HEK293 (cell line): ENCODE measurements around the gene MAGEL2.
"Not testable (repeated sequence)": the region's sequence is repeated elsewhere in the genome, so short reads cannot be mapped to it uniquely, and the experiment has no call there.

Experiments
- CTCF ChIA-PET: fragments of 350-600 bp; formaldehyde crosslinking; extraction: SDS; loops from one replicate; lab custom pipeline; 2021; ENCODE audit warnings: antibody characterized with exemption; lab: Yijun Ruan, JAX
- POLR2A ChIA-PET: fragments of 300-600 bp; formaldehyde crosslinking; extraction: SDS; loops from one replicate; lab custom pipeline; 2020; ENCODE audit warnings: antibody characterized with exemption, inconsistent platforms; lab: Yijun Ruan, JAX
- H3K27ac ChIP-seq: fragments of 200-500 bp; sonication (Bioruptor generic); 2 replicates; pipeline ENCODE4 v1.5.1; 2014; ENCODE audit warnings: low read depth, low read length, control low read depth, inconsistent platforms; ENCODE audit errors: extremely low read depth
- H3K36me3 ChIP-seq, 2 experiments: fragments of 200-500 bp in 1 of 2; sonication (Bioruptor generic) in 1 of 2; 1 replicate in 1 of 2; 2 replicates in 1 of 2; pipeline ENCODE4 v1.5.1; 2014 to 2017; ENCODE audit warnings: inconsistent platforms in 2 of 2, low read length in 2 of 2; ENCODE audit not compliant: control insufficient read depth in 2 of 2, insufficient read depth in 1 of 2
- H3K4me1 ChIP-seq: fragments of 200-500 bp; sonication (Bioruptor generic); 2 replicates; pipeline ENCODE4 v1.5.1; 2014; ENCODE audit warnings: mild to moderate bottlenecking, low read length, inconsistent platforms; ENCODE audit not compliant: control insufficient read depth, insufficient read depth
- H3K4me3 ChIP-seq: 2 replicates; pipeline ENCODE4 v1.5.1; 2011; ENCODE audit warnings: low read depth, mild to moderate bottlenecking, control low read depth, low read length, moderate library complexity
- H3K9me3 ChIP-seq: fragments of 200-500 bp; sonication (Bioruptor generic); 2 replicates; pipeline ENCODE4 v1.5.1; 2014; ENCODE audit warnings: low read depth, low read length, inconsistent platforms; ENCODE audit not compliant: control insufficient read depth, insufficient read depth
- BCL11A ChIP-seq: fragments of 450-650 bp; formaldehyde crosslinking; IDR thresholded peaks from 2 replicates; pipeline ENCODE4 v1.5.1; 2016; ENCODE audit warnings: low read depth, missing biosample characterization, missing genetic modification characterization
- HOXD13 ChIP-seq: sonication (generic); formaldehyde crosslinking; IDR thresholded peaks from 2 replicates; pipeline ENCODE4 v1.8.0; 2022; ENCODE audit warnings: missing genetic modification reagents, borderline replicate concordance
- OVOL3 ChIP-seq: fragments of 450-650 bp; formaldehyde crosslinking; IDR thresholded peaks from 2 replicates; pipeline ENCODE4 v1.5.1; 2016; ENCODE audit warnings: missing biosample characterization, missing genetic modification characterization
- SP3 ChIP-seq: fragments of 450-650 bp; formaldehyde crosslinking; IDR thresholded peaks from 2 replicates; pipeline ENCODE4 v1.5.1; 2016; ENCODE audit warnings: missing biosample characterization, missing genetic modification characterization
- WT1 ChIP-seq: fragments of 450-650 bp; formaldehyde crosslinking; IDR thresholded peaks from 2 replicates; pipeline ENCODE4 v1.5.1; 2016; ENCODE audit warnings: missing biosample characterization, missing genetic modification characterization
- ZFP69B ChIP-seq: fragments of 450-650 bp; formaldehyde crosslinking; IDR thresholded peaks from 2 replicates; pipeline ENCODE4 v1.5.1; 2016; ENCODE audit warnings: missing biosample characterization, missing genetic modification characterization
- ZNF335 ChIP-seq: fragments of 450-650 bp; formaldehyde crosslinking; conservative IDR thresholded peaks from 2 replicates; pipeline ENCODE4 v1.5.1; 2016; ENCODE audit warnings: missing biosample characterization, missing genetic modification characterization
- ZNF350 ChIP-seq: fragments of 450-650 bp; formaldehyde crosslinking; IDR thresholded peaks from 2 replicates; pipeline ENCODE4 v1.5.0; 2017; ENCODE audit warnings: missing biosample characterization, mild to moderate bottlenecking, missing genetic modification characterization
- ZNF433 ChIP-seq: fragments of 450-650 bp; formaldehyde crosslinking; IDR thresholded peaks from 2 replicates; pipeline ENCODE4 v1.5.1; 2016; ENCODE audit warnings: missing biosample characterization, missing genetic modification characterization, low read depth
- ZNF555 ChIP-seq: fragments of 450-650 bp; formaldehyde crosslinking; conservative IDR thresholded peaks from 2 replicates; pipeline ENCODE4 v1.5.1; 2017; ENCODE audit warnings: missing biosample characterization, mild to moderate bottlenecking, missing genetic modification characterization, inconsistent platforms
- ZNF561 ChIP-seq: fragments of 450-650 bp; IDR thresholded peaks from 2 replicates; pipeline ENCODE4 v1.5.1; 2018; ENCODE audit warnings: missing biosample characterization, missing genetic modification characterization, borderline replicate concordance
- ZNF624 ChIP-seq: fragments of 450-650 bp; formaldehyde crosslinking; IDR thresholded peaks from 2 replicates; pipeline ENCODE4 v1.5.1; 2017; ENCODE audit warnings: missing biosample characterization, missing genetic modification characterization
- ZNF747 ChIP-seq: fragments of 450-650 bp; formaldehyde crosslinking; IDR thresholded peaks from 2 replicates; pipeline ENCODE4 v1.5.1; 2016; ENCODE audit warnings: missing biosample characterization, missing genetic modification characterization
- TF ChIP-seq, protein P1 (sequence below): fragments of 450-650 bp; formaldehyde crosslinking; IDR thresholded peaks from 2 replicates; pipeline ENCODE4 v1.5.1; 2016; ENCODE audit warnings: missing biosample characterization, missing genetic modification characterization, borderline replicate concordance
- TF ChIP-seq, protein P2 (sequence below): IDR thresholded peaks from 2 replicates; pipeline ENCODE4 v1.6.1; 2011; ENCODE audit warnings: mild to moderate bottlenecking, low read depth, low read length, borderline replicate concordance
- TF ChIP-seq, protein P3 (sequence below): fragments of 450-650 bp; formaldehyde crosslinking; optimal IDR thresholded peaks from 2 replicates; pipeline ENCODE3; 2016; ENCODE audit warnings: missing biosample characterization, mild to moderate bottlenecking, missing genetic modification characterization
- TF ChIP-seq, protein P4 (sequence below): fragments of 450-650 bp; formaldehyde crosslinking; IDR thresholded peaks from 2 replicates; pipeline ENCODE4 v1.5.1; 2017; ENCODE audit warnings: missing biosample characterization, mild to moderate bottlenecking, missing genetic modification characterization, moderate library complexity
- TF ChIP-seq, protein P5 (sequence below): fragments of 450-650 bp; formaldehyde crosslinking; IDR thresholded peaks from 2 replicates; pipeline ENCODE4 v1.5.1; 2016; ENCODE audit warnings: missing biosample characterization, missing genetic modification characterization
- TF ChIP-seq, protein P6 (sequence below): fragments of 450-650 bp; formaldehyde crosslinking; IDR thresholded peaks from 2 replicates; pipeline ENCODE4 v1.5.1; 2017; ENCODE audit warnings: missing biosample characterization, missing genetic modification characterization

Gene MAGEL2

DNA sequence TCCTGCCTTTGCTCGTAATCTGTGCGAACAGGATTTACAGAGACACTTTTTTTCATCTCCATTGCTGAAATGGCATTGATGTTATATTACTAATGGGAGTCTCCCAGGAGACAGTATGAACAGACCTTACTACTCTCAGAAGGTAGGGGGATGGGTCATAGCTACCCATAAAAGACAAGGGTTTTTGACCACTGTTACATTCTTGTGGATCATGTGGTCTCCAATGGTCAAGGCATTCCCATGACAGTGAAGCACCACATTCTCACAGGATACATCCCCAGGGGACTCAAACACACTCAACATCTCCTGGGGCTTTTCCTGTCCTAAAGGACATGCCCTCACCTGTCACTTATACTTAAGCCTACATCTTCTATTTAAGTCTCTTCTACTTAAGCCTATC lies 41.4 kb downstream of the MAGEL2 start (continued):
- TF ChIP-seq, protein P1, sequence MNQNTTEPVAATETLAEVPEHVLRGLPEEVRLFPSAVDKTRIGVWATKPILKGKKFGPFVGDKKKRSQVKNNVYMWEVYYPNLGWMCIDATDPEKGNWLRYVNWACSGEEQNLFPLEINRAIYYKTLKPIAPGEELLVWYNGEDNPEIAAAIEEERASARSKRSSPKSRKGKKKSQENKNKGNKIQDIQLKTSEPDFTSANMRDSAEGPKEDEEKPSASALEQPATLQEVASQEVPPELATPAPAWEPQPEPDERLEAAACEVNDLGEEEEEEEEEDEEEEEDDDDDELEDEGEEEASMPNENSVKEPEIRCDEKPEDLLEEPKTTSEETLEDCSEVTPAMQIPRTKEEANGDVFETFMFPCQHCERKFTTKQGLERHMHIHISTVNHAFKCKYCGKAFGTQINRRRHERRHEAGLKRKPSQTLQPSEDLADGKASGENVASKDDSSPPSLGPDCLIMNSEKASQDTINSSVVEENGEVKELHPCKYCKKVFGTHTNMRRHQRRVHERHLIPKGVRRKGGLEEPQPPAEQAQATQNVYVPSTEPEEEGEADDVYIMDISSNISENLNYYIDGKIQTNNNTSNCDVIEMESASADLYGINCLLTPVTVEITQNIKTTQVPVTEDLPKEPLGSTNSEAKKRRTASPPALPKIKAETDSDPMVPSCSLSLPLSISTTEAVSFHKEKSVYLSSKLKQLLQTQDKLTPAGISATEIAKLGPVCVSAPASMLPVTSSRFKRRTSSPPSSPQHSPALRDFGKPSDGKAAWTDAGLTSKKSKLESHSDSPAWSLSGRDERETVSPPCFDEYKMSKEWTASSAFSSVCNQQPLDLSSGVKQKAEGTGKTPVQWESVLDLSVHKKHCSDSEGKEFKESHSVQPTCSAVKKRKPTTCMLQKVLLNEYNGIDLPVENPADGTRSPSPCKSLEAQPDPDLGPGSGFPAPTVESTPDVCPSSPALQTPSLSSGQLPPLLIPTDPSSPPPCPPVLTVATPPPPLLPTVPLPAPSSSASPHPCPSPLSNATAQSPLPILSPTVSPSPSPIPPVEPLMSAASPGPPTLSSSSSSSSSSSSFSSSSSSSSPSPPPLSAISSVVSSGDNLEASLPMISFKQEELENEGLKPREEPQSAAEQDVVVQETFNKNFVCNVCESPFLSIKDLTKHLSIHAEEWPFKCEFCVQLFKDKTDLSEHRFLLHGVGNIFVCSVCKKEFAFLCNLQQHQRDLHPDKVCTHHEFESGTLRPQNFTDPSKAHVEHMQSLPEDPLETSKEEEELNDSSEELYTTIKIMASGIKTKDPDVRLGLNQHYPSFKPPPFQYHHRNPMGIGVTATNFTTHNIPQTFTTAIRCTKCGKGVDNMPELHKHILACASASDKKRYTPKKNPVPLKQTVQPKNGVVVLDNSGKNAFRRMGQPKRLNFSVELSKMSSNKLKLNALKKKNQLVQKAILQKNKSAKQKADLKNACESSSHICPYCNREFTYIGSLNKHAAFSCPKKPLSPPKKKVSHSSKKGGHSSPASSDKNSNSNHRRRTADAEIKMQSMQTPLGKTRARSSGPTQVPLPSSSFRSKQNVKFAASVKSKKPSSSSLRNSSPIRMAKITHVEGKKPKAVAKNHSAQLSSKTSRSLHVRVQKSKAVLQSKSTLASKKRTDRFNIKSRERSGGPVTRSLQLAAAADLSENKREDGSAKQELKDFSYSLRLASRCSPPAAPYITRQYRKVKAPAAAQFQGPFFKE (tag by site-specific recombination): no peak

DNA sequence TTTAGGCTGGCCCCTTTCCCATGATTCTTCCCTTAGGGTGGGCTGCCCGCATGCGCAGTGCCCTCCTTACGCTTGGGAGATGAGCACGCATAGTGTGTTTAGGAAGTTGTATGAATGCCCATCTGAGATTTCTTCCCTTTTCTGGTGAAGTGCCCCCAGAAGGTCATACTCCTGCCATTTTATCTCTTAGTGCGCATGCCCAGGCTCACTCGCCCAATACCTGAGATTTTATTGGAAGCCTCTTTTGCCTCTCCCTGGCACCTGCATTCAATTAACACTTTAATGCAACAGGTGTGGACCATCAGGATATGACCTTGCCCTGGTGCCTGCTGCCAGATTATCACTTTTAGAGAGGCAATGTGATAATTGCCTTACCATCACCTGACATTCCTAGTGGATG lies 45.5 kb downstream of the MAGEL2 start:
- Histone ChIP-seq H3K9me3 (no peaks in the 10 kb centered on the region), H3K36me3 (no peaks in the 10 kb centered on the region), H3K4me1 (no peaks in the 10 kb centered on the region), H3K4me3 (no peak overlapping the region), H3K27ac (no peak overlapping the region)
- TF ChIP-seq, protein P2, sequence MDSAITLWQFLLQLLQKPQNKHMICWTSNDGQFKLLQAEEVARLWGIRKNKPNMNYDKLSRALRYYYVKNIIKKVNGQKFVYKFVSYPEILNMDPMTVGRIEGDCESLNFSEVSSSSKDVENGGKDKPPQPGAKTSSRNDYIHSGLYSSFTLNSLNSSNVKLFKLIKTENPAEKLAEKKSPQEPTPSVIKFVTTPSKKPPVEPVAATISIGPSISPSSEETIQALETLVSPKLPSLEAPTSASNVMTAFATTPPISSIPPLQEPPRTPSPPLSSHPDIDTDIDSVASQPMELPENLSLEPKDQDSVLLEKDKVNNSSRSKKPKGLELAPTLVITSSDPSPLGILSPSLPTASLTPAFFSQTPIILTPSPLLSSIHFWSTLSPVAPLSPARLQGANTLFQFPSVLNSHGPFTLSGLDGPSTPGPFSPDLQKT: no peak
- TF ChIP-seq, protein P3, sequence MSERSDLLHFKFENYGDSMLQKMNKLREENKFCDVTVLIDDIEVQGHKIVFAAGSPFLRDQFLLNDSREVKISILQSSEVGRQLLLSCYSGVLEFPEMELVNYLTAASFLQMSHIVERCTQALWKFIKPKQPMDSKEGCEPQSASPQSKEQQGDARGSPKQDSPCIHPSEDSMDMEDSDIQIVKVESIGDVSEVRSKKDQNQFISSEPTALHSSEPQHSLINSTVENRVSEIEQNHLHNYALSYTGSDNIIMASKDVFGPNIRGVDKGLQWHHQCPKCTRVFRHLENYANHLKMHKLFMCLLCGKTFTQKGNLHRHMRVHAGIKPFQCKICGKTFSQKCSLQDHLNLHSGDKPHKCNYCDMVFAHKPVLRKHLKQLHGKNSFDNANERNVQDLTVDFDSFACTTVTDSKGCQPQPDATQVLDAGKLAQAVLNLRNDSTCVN (tag by site-specific recombination): no peak
- TF ChIP-seq ZNF624 (tag by site-specific recombination) (no peak), WT1 (no peak), ZNF561 (tag by site-specific recombination) (no peak), ZNF433 (tag by site-specific recombination) (no peak), OVOL3 (tag by site-specific recombination) (no peak), HOXD13 (CRISPR knock-in tag) (no peak), ZNF350 (tag by site-specific recombination) (no peak), BCL11A (tag by site-specific recombination) (no peak), ZFP69B (no peak)
- TF ChIP-seq, protein P4, sequence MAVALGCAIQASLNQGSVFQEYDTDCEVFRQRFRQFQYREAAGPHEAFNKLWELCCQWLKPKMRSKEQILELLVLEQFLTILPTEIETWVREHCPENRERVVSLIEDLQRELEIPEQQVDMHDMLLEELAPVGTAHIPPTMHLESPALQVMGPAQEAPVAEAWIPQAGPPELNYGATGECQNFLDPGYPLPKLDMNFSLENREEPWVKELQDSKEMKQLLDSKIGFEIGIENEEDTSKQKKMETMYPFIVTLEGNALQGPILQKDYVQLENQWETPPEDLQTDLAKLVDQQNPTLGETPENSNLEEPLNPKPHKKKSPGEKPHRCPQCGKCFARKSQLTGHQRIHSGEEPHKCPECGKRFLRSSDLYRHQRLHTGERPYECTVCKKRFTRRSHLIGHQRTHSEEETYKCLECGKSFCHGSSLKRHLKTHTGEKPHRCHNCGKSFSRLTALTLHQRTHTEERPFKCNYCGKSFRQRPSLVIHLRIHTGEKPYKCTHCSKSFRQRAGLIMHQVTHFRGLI (tag by site-specific recombination): no peak
- CTCF ChIA-PET: no interaction called here
- POLR2A ChIA-PET: no interaction called here

DNA sequence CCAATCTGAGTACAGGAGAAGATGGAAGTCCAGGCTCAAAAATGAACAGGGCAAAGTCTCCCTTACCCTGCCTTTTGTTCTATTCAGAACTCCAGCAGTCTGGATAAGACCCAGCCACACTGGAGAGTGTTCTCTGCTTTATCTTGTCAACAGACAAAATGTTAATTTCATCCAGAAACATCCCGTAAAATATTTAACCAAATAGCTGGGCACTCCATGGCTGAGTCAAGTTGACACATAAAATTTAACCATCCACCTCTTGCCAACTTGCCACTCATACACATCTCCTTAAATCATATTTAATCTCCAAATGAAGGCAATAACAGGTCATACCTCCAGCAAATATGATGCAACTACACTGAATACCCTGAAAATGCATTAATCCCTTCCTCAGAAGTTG lies 48.6 kb downstream of the MAGEL2 start:
- Histone ChIP-seq H3K9me3 (no peaks in the 10 kb centered on the region), H3K4me3 (no peak overlapping the region), H3K27ac (no peak overlapping the region)
- CTCF ChIA-PET: no interaction called here
- POLR2A ChIA-PET: no interaction called here
- TF ChIP-seq ZNF335 (tag by site-specific recombination) (no peak), ZNF555 (tag by site-specific recombination) (no peak), SP3 (tag by site-specific recombination) (no peak), ZNF747 (tag by site-specific recombination) (no peak)
- TF ChIP-seq, protein P5, sequence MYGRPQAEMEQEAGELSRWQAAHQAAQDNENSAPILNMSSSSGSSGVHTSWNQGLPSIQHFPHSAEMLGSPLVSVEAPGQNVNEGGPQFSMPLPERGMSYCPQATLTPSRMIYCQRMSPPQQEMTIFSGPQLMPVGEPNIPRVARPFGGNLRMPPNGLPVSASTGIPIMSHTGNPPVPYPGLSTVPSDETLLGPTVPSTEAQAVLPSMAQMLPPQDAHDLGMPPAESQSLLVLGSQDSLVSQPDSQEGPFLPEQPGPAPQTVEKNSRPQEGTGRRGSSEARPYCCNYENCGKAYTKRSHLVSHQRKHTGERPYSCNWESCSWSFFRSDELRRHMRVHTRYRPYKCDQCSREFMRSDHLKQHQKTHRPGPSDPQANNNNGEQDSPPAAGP (tag by site-specific recombination): no peak
- TF ChIP-seq, protein P6, sequence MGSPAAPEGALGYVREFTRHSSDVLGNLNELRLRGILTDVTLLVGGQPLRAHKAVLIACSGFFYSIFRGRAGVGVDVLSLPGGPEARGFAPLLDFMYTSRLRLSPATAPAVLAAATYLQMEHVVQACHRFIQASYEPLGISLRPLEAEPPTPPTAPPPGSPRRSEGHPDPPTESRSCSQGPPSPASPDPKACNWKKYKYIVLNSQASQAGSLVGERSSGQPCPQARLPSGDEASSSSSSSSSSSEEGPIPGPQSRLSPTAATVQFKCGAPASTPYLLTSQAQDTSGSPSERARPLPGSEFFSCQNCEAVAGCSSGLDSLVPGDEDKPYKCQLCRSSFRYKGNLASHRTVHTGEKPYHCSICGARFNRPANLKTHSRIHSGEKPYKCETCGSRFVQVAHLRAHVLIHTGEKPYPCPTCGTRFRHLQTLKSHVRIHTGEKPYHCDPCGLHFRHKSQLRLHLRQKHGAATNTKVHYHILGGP (tag by site-specific recombination): no peak
- TF ChIP-seq, all 188 proteins: peak for 0
- Histone ChIP-seq H3K4me1 (no peaks in the 10 kb centered on the region), H3K36me3 (no peaks in the 10 kb centered on the region)

DNA sequence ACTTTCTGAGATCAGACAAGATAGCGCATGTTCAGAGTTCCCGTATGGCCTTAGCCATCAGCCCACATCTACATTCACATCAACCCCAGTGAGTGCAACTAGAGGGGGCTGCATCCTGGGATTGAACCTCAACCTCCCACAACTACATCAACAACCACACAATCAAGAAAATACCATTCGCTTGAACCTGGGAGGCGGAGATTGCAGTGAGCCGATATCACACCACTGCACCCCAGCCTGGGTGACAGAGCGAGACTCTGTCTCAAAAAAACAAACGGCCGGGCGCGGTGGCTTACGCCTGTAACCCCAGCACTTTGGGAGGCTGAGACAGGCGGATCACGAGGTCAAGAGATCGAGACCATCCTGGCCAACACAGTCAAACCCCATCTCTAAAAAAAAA lies 50.4 kb downstream of the MAGEL2 start:
- H3K4me3 ChIP-seq, H3K4me1 ChIP-seq, H3K36me3 ChIP-seq, H3K9me3 ChIP-seq, POLR2A ChIA-PET, H3K27ac ChIP-seq: not testable (repeated sequence)
- CTCF ChIA-PET: interaction anchor here (1.2 kb wide), 1 partner anchor 33 kb away, joined by 3 read pairs; no protein-coding TSS in a partner anchor
